Progenitor cell of endocrine pancreas (in vitro differentiated cells): ENCODE measurements around the gene TMEM88. TPM values are rescaled to one million over a fixed set of nuclear protein-coding genes. Genes with fewer than 3 reads are reported as not detected.

Source experiments
- DNase-seq: peaks from one replicate; pipeline ENCODE4 v3.0.0; 2021; ENCODE audit warnings: low spot score; ENCODE audit not compliant: unreplicated experiment
- H3K27ac Mint-ChIP-seq: 2 replicates; pipeline ENCODE4 v1.8.0; 2021; ENCODE audit warnings: mild to moderate bottlenecking, moderate library complexity, mixed read lengths
- H3K27me3 Mint-ChIP-seq: 2 replicates; pipeline ENCODE4 v1.8.0; 2021; ENCODE audit warnings: mixed read lengths
- H3K36me3 Mint-ChIP-seq: 2 replicates; pipeline ENCODE4 v1.8.0; 2022; ENCODE audit warnings: mixed read lengths; ENCODE audit not compliant: insufficient read depth
- H3K4me1 Mint-ChIP-seq: 2 replicates; pipeline ENCODE4 v1.8.0; 2021; ENCODE audit warnings: low read depth, mixed read lengths
- H3K4me3 Mint-ChIP-seq: 2 replicates; pipeline ENCODE4 v1.8.0; 2021; ENCODE audit warnings: low read depth, mild to moderate bottlenecking, moderate library complexity, mixed read lengths
- H3K9me3 Mint-ChIP-seq: 2 replicates; pipeline ENCODE4 v1.8.0; 2021; ENCODE audit warnings: low read depth, mixed read lengths
- total RNA-seq: library from RNA; stranded (reverse); gene quantifications from 2 replicates; pipeline ENCODE4 v1.2.1, GENCODE V29; 2021
- TF ChIP-seq, protein P1 (sequence below): fragments of 200-600 bp; sonication (generic); IDR thresholded peaks from one replicate; pipeline ENCODE4 v1.5.0; 2021; ENCODE audit warnings: antibody characterized with exemption, mild to moderate bottlenecking; ENCODE audit not compliant: unreplicated experiment

The TMEM88 gene
- total RNA-seq, 1 donor from 2014 or later: 15.8 TPM

- Mint-ChIP-seq H3K27me3 (no peaks in the 10 kb centered on the region), H3K9me3 (no peaks in the 10 kb centered on the region), H3K27ac (peak overlapping the region; percentile 97), H3K36me3 (peaks cover 12% of the 10 kb centered on the region), H3K4me1 (peaks cover 28% of the 10 kb centered on the region), H3K4me3 (peak overlapping the region; percentile 94)
- TF ChIP-seq, protein P1, sequence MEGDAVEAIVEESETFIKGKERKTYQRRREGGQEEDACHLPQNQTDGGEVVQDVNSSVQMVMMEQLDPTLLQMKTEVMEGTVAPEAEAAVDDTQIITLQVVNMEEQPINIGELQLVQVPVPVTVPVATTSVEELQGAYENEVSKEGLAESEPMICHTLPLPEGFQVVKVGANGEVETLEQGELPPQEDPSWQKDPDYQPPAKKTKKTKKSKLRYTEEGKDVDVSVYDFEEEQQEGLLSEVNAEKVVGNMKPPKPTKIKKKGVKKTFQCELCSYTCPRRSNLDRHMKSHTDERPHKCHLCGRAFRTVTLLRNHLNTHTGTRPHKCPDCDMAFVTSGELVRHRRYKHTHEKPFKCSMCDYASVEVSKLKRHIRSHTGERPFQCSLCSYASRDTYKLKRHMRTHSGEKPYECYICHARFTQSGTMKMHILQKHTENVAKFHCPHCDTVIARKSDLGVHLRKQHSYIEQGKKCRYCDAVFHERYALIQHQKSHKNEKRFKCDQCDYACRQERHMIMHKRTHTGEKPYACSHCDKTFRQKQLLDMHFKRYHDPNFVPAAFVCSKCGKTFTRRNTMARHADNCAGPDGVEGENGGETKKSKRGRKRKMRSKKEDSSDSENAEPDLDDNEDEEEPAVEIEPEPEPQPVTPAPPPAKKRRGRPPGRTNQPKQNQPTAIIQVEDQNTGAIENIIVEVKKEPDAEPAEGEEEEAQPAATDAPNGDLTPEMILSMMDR: no peak
- DNase-seq: no peak
These were observed 9.4 kb upstream of the TMEM88 start for GRCh38 chr17:7845359-7846062.

DNA sequence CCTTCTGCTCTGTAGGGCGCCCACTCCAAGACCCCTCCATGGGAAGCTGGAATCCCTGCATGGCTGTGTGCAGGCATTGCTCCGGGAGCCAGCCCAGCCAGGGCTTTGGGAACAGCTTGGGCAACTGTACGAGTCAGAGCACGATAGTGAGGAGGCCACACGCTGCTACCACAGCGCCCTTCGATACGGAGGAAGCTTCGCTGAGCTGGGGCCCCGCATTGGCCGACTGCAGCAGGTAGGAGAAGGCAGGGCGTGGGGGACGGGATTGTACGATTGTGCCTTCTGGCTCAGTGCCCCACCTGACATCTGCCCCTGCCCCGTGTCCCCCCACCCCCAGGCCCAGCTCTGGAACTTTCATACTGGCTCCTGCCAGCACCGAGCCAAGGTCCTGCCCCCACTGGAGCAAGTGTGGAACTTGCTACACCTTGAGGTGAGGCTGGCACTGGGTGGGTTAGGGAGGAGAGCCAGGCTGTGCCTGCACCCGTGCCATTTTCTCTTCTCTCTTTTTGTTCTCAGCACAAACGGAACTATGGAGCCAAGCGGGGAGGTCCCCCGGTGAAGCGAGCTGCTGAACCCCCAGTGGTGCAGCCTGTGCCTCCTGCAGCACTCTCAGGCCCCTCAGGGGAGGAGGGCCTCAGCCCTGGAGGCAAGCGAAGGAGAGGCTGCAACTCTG, 8.7 kb upstream of the TMEM88 start:
- Mint-ChIP-seq H3K9me3 (no peaks in the 10 kb centered on the region), H3K36me3 (peaks cover 14% of the 10 kb centered on the region), H3K27ac (peak overlapping the region; percentile 52), H3K4me1 (peaks cover 21% of the 10 kb centered on the region), H3K4me3 (no peak overlapping the region), H3K27me3 (no peaks in the 10 kb centered on the region)
- DNase-seq: no peak
- TF ChIP-seq, protein P1: no peak

DNA sequence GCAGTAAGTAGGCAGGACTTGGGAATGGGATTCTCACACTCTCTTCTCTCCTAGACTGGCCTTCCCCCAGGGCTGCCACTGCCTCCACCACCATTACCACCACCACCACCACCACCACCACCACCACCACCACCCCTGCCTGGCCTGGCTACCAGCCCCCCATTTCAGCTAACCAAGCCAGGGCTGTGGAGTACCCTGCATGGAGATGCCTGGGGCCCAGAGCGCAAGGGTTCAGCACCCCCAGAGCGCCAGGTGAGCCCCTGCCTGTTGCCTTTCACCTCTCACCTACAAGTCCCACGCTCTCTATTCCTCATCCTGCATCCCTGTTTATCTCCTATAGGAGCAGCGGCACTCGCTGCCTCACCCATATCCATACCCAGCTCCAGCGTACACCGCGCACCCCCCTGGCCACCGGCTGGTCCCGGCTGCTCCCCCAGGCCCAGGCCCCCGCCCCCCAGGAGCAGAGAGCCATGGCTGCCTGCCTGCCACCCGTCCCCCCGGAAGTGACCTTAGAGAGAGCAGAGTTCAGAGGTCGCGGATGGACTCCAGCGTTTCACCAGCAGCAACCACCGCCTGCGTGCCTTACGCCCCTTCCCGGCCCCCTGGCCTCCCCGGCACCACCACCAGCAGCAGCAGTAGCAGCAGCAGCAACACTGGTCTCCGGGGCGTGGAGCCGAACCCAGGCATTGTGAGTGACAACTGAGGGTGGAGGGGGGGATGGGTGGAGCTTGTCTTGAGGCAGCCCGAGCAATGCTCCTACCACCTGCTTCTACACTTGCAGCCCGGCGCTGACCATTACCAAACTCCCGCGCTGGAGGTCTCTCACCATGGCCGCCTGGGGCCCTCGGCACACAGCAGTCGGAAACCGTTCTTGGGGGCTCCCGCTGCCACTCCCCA, 7.9 kb upstream of the TMEM88 start:
- H3K4me1 Mint-ChIP-seq: peaks cover 17% of the 10 kb centered on the region
- no peak overlapping the region for H3K27ac Mint-ChIP-seq
- TF ChIP-seq, protein P1: no peak
- H3K9me3 Mint-ChIP-seq: no peaks in the 10 kb centered on the region
- no peaks in the 10 kb centered on the region for H3K27me3 Mint-ChIP-seq
- H3K4me3 Mint-ChIP-seq: no peak overlapping the region
- DNase-seq: no peak
- peaks cover 19% of the 10 kb centered on the region for H3K36me3 Mint-ChIP-seq

- Mint-ChIP-seq H3K4me1 (peaks cover 11% of the 10 kb centered on the region), H3K27ac (no peak overlapping the region), H3K4me3 (no peak overlapping the region), H3K27me3 (no peaks in the 10 kb centered on the region), H3K36me3 (peaks cover 22% of the 10 kb centered on the region), H3K9me3 (no peaks in the 10 kb centered on the region)
- TF ChIP-seq, protein P1: no peak
- no peak for DNase-seq
These were observed 6.7 kb upstream of the TMEM88 start for GRCh38 chr17:7848131-7848579.

- H3K27ac Mint-ChIP-seq: no peak overlapping the region
- DNase-seq: no peak
- H3K9me3 Mint-ChIP-seq: no peaks in the 10 kb centered on the region
- no peak overlapping the region for H3K4me3 Mint-ChIP-seq
- TF ChIP-seq, protein P1: no peak
- H3K4me1 Mint-ChIP-seq: peaks cover 8% of the 10 kb centered on the region
- no peaks in the 10 kb centered on the region for H3K27me3 Mint-ChIP-seq
- peaks cover 24% of the 10 kb centered on the region for H3K36me3 Mint-ChIP-seq
These were observed 6.1 kb upstream of the TMEM88 start for GRCh38 chr17:7848739-7849129.
